Neuron (in vitro differentiated cells): ENCODE results near the gene ERO1B.
"Not testable (repeated sequence)": the region's sequence is repeated elsewhere in the genome, so short reads cannot be mapped to it uniquely, and the experiment has no call there.

Experiments used
- H2AFZ ChIP-seq: one replicate; pipeline ENCODE4 v1.6.1; 2013; ENCODE audit warnings: low read depth, mild to moderate bottlenecking, inconsistent platforms, low read length, moderate library complexity
- H3K27me3 ChIP-seq: one replicate; pipeline ENCODE4 v1.6.1; 2013; ENCODE audit warnings: low read length; ENCODE audit not compliant: insufficient read depth
- H3K36me3 ChIP-seq: one replicate; pipeline ENCODE4 v1.6.1; 2013; ENCODE audit warnings: low read length; ENCODE audit not compliant: insufficient read depth
- H3K4me1 ChIP-seq: one replicate; pipeline ENCODE4 v1.6.1; 2013; ENCODE audit warnings: low read length; ENCODE audit not compliant: insufficient read depth
- H3K4me3 ChIP-seq: 2 replicates; pipeline ENCODE4 v1.5.1; 2013; ENCODE audit warnings: mild to moderate bottlenecking, low read length, moderate library complexity
- H3K9me3 ChIP-seq: one replicate; pipeline ENCODE4 v1.6.1; 2013; ENCODE audit warnings: low read length

ERO1B gene

DNA sequence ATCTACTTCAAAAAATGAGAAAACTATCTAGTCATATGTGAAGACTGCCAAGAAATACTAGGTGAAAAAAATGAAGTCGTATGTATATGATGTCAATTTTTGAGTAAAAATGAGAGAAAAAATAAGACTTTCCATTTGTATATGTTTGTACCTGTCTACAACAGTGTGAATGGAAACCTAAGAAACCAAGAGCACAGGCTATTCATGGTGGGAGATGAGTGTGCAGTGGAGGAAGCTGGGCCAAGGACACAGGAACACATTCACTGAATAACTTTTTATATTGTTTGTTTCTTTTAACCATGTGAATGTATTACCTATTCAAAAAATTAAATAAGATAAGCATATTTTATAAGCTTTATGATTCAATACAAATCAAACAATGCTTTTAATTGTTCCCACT, 67.0 kb downstream of the ERO1B start:
- H3K4me1 ChIP-seq, result no peaks in the 10 kb centered on the region
- H3K27me3 ChIP-seq, result no peaks in the 10 kb centered on the region
- no peaks in the 10 kb centered on the region for H3K36me3 ChIP-seq
- H3K9me3 ChIP-seq, result no peaks in the 10 kb centered on the region
- H2AFZ ChIP-seq, result no peak overlapping the region
- no peak overlapping the region for H3K4me3 ChIP-seq

DNA sequence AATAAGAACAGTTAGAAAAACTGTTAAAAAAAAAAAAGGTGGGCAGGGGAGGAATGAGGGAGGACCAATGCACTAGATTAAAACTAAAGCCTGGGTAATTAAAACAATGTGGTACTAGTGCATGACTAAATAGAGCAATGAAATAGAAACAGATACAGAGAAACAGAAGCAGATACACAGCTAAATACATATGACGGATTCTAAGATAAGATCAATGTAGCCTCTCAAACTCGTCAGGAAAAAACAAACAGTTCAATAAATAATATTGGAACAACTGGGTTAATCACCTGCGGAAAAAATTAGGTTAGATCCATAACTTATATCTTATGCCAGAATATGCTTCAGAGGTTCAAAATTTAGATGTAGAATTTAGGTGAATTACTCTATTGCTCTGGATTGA, 68.2 kb downstream of the ERO1B start:
- no peak overlapping the region for H3K4me3 ChIP-seq
- no peak overlapping the region for H2AFZ ChIP-seq
- no peaks in the 10 kb centered on the region for H3K36me3 ChIP-seq
- no peaks in the 10 kb centered on the region for H3K9me3 ChIP-seq
- no peaks in the 10 kb centered on the region for H3K4me1 ChIP-seq
- no peaks in the 10 kb centered on the region for H3K27me3 ChIP-seq

GRCh38 chr1:236211815-236212214, 69.9 kb downstream of the ERO1B start:
- H3K9me3 ChIP-seq, result no peaks in the 10 kb centered on the region
- no peaks in the 10 kb centered on the region for H3K27me3 ChIP-seq
- peaks cover 2% of the 10 kb centered on the region for H3K4me1 ChIP-seq
- H3K36me3 ChIP-seq, result no peaks in the 10 kb centered on the region
- no peak overlapping the region for H2AFZ ChIP-seq
- H3K4me3 ChIP-seq, result no peak overlapping the region

DNA sequence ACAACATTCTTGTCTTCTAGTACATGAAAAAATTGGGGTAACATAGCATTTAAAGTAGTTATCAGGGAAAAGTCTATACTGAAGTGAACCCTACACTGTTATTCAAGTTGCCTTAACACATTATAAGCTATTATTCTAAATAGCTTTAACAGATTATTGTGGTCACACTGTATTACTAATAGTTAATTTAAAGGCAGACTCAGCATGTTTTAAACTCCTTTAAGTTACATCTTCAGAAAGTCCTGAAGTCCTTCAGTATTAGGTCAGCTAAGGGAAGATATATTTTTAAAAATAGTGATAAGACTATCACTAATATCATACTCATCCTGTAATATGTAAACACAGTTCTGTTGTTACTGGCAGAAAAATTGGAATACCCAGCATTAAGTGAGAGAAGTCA, 72.0 kb downstream of the ERO1B start:
- Histone ChIP-seq H3K4me3 (no peak overlapping the region), H3K4me1 (peaks cover 7% of the 10 kb centered on the region)

GRCh38 chr1:236209185-236209584, 72.6 kb downstream of the ERO1B start:
- peaks cover 7% of the 10 kb centered on the region for H3K4me1 ChIP-seq
- H2AFZ ChIP-seq, result no peak overlapping the region
- no peaks in the 10 kb centered on the region for H3K9me3 ChIP-seq
- no peaks in the 10 kb centered on the region for H3K36me3 ChIP-seq
- H3K27me3 ChIP-seq, result no peaks in the 10 kb centered on the region
- no peak overlapping the region for H3K4me3 ChIP-seq

More for the DNA sequence above, 72.0 kb downstream of the ERO1B start:
- no peaks in the 10 kb centered on the region for H3K9me3 ChIP-seq
- H2AFZ ChIP-seq, result no peak overlapping the region
- H3K36me3 ChIP-seq, result no peaks in the 10 kb centered on the region
- no peaks in the 10 kb centered on the region for H3K27me3 ChIP-seq

DNA sequence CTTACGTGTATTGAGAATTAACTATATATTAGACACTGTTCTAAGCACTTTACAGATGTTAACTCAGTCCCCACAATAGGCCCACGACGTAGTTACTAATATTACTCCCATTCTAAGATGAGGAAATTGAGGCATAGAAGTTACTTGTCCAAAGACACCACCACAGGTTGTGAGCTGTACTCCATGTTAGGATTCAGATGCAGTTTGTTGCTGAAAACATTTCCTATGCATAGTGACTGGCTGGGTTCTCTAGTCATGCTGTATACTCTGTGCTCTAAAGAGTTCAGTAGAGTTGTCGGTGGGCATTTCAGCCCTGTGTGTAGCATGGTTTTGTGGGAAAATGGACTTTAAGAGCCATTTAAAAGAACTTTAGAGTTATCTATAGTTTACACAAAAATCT, 74.2 kb downstream of the ERO1B start:
- Histone ChIP-seq H3K27me3 (no peaks in the 10 kb centered on the region), H3K4me3 (no peak overlapping the region), H2AFZ (no peak overlapping the region), H3K9me3 (no peaks in the 10 kb centered on the region), H3K36me3 (no peaks in the 10 kb centered on the region), H3K4me1 (peaks cover 7% of the 10 kb centered on the region)

DNA sequence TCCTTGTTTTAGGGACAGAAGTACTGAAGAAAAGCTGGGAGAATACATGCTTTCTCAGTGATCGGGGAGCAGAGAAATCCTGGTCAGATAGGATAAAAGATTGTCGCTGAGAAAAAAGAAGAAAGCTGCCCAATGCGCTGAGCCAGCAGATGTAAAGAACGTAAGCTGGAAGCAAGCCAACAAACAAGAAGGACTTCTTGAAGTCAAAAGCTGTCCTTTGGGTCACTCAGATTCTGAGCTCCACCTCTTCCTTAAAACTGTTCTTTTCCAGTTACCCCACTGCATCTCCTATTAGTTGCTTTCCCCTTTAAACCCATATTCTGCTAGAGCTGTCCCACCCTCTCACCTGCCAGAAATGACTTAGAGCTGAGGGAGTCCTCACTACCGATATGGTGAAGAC, 74.6 kb downstream of the ERO1B start:
- Histone ChIP-seq H3K27me3 (no peaks in the 10 kb centered on the region), H3K4me1 (peaks cover 7% of the 10 kb centered on the region), H3K9me3 (peaks cover under 1% of the 10 kb centered on the region), H3K36me3 (no peaks in the 10 kb centered on the region), H3K4me3 (no peak overlapping the region), H2AFZ (no peak overlapping the region)

- Histone ChIP-seq H3K27me3 (no peaks in the 10 kb centered on the region), H3K36me3 (no peaks in the 10 kb centered on the region), H2AFZ (no peak overlapping the region), H3K9me3 (peaks cover 1% of the 10 kb centered on the region), H3K4me3 (no peak overlapping the region), H3K4me1 (peaks cover 7% of the 10 kb centered on the region)
Observed at GRCh38 chr1:236206548-236206947, 75.2 kb downstream of the ERO1B start.

DNA sequence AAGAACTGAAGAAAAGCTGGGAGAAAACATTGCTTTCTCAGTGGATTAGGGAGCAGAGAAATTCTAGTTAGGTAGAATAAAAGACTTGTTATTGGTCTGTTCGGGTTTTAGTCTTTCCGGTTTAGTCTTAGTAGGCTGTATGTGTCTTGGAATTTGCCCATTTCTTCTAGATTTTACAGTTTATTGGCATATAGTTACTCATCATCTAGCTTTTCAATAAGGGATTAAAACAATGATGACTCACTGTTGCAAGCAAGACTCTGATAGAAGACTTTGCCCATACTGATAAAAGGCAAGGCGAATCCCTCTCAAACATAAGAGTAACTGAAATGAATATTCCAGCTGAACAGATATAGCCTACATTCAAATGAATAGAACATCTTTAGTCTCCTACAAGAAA, 77.1 kb downstream of the ERO1B start:
- Histone ChIP-seq H3K4me3 (no peak overlapping the region), H2AFZ (no peak overlapping the region), H3K9me3 (peaks cover 1% of the 10 kb centered on the region), H3K4me1 (peaks cover 7% of the 10 kb centered on the region), H3K36me3 (no peaks in the 10 kb centered on the region), H3K27me3 (no peaks in the 10 kb centered on the region)

DNA sequence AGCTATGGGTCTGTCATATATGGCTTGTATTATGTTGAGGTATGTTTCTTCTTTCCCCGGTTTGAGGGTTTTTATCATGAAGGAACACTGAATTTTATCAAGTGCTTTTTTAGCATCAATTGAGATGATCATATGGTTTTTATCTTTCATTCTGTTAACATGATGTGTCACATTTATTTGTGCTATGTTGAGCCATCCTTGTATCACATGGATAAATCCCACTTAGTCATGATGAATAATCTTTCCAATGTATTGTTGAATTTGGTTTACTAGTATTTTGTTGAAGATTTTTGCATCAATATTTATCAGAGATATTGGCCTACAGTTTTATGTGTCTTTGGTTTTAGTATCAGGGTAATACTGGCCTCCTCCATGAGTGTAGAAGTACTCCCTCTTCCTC, 77.7 kb downstream of the ERO1B start:
- H3K36me3 ChIP-seq, result no peaks in the 10 kb centered on the region
- peaks cover 1% of the 10 kb centered on the region for H3K9me3 ChIP-seq
- no peak overlapping the region for H3K4me3 ChIP-seq
- H3K4me1 ChIP-seq, result peaks cover 7% of the 10 kb centered on the region
- no peaks in the 10 kb centered on the region for H3K27me3 ChIP-seq
- H2AFZ ChIP-seq, result no peak overlapping the region

DNA sequence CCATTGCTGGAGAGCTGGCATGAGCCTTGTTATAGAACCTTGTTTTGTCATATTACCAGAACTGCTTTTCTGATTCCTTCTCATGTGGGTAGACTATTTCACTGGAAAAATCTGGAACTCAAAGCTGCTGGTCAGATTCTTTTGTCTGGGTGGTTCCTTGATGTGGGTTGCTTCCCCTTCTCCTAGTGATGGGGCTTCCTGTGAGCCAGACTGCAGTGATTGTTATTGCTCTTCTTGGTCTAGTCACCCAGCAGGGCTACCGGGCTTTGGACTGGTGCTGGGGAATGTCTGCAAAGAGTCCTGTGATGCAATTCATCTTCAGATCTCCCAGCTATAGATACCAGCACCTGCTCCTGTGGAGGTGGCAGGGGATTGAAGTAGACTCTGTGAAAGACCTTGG, 80.0 kb downstream of the ERO1B start:
- H3K36me3 ChIP-seq, result no peaks in the 10 kb centered on the region
- no peak overlapping the region for H3K4me3 ChIP-seq
- peaks cover 1% of the 10 kb centered on the region for H3K9me3 ChIP-seq
- H3K27me3 ChIP-seq, result no peaks in the 10 kb centered on the region
- no peak overlapping the region for H2AFZ ChIP-seq
- H3K4me1 ChIP-seq, result peaks cover 4% of the 10 kb centered on the region

DNA sequence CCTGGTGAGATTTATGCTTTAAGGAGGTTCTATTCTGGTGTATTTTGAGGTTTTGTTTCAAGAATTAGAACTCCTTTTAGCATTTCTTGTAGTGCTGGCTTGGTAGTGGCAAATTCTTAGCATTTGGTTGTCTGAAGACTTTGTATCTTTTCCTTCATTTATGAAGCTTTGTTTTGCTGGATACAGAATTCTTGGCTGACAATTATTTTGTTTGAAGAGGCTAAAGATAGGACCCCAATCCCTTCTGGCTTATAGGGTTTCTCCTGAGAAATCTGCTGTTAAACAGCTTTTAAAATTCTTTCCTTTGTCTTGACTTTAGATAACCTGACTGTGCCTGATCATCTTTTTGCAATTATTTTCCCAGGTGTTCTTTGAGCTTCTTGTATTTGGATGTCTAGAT, 80.8 kb downstream of the ERO1B start:
- no peak overlapping the region for H2AFZ ChIP-seq
- no peak overlapping the region for H3K4me3 ChIP-seq
- H3K4me1 ChIP-seq, result no peaks in the 10 kb centered on the region
- H3K36me3 ChIP-seq, result no peaks in the 10 kb centered on the region
- H3K27me3 ChIP-seq, result no peaks in the 10 kb centered on the region
- peaks cover 1% of the 10 kb centered on the region for H3K9me3 ChIP-seq

DNA sequence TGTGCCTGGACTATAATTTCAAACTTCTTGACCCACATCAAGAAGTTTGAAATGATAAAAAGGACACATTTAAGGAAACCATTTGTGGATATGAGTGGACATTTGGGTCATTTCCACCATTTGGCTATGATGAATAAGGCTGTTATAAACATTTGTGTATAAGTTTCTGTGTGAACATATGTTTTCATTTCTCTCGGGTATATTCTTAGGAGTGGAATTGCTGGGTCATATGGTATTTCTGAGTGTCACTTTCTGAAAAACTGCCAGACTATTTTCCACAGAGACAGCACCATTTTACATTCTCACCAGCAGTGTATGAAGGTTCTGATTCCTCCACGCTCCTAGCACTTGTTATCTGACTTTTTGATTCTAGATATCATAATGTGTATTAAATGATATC, 88.6 kb downstream of the ERO1B start:
- no peak overlapping the region for H3K4me3 ChIP-seq
- H3K4me1 ChIP-seq, result no peaks in the 10 kb centered on the region
- H3K27me3 ChIP-seq, result no peaks in the 10 kb centered on the region
- H3K36me3 ChIP-seq, result no peaks in the 10 kb centered on the region
- H3K9me3 ChIP-seq, result no peaks in the 10 kb centered on the region
- H2AFZ ChIP-seq, result no peak overlapping the region

- H3K4me1 ChIP-seq, H3K4me3 ChIP-seq, H3K36me3 ChIP-seq, H2AFZ ChIP-seq, H3K27me3 ChIP-seq, H3K9me3 ChIP-seq: not testable (repeated sequence)
Observed at GRCh38 chr1:236188084-236188483, 93.7 kb downstream of the ERO1B start.
